Spleen (tissue), 7 donors: ENCODE data around the gene SCN8A.

Source experiments
- CTCF ChIP-seq, 11 experiments: fragments of 200-600 bp in 7 of 11; fragments of 450-650 bp in 4 of 11; sonication (generic) in 4 of 11; IDR thresholded peaks in 8 of 11; conservative IDR thresholded peaks in 3 of 11; 1 replicate in 7 of 11; 2 replicates in 4 of 11; pipeline versions ENCODE4 v1.4.0 to v1.8.0; 2016 to 2021; ENCODE audit warnings: antibody characterized with exemption in 11 of 11, inconsistent platforms in 4 of 11, mild to moderate bottlenecking in 1 of 11
- POLR2A ChIP-seq, 3 donors: fragments of 450-650 bp; IDR thresholded peaks; one replicate each; pipeline ENCODE4 v1.5.1; 2017; ENCODE audit warnings: antibody characterized with exemption in 3 of 3, mild to moderate bottlenecking in 1 of 3
- donor health status: DM: no; HTN: no; CAD: no; lungs with moderate emphysema.
- donor health status: DM: no; HTN: no; CAD: no.
- donor health status: DM: no; HTN: no; CAD: no.

DNA sequence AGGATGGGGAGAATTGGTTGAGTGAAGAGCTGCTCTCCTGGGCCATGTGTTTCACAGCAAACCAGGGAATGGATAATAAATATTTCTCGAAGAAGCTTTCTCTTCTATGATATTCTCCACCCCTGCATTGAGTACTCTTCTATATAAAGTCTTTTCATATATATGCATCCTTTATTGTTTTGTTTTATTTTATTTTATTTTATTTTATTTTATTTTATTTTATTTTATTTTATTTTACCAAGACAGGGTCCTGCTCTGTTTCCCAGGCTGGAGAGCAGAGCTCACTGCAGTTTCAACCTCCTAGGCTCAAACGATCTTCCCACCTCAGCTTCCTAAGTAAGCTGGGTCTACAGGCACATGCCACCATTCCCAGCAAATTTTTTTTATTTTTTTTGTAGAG, 85.8 kb downstream of the SCN8A start:
- TF ChIP-seq POLR2A (IDR thresholded peaks at IDR 0.05), result no peak
- no peak for TF ChIP-seq CTCF (IDR thresholded peaks at IDR 0.05 in 8 of 11, conservative IDR thresholded peaks at IDR 0.05 in 3 of 11)
